GM18520 (cell line): ENCODE results near the gene NACC1.

Experiments used
- ATAC-seq: cut with Tn5 transposase; IDR thresholded peaks from one replicate; pipeline ENCODE4 v1.9.1; 2021; ENCODE audit not compliant: unreplicated experiment

Gene NACC1

GRCh38 chr19:13099073-13099999 is 18.7 kb upstream of the NACC1 start:
- ATAC-seq, result peak; percentile 25

- peak; percentile 27 for ATAC-seq
Measured at GRCh38 chr19:13100031-13100588, 18.0 kb upstream of the NACC1 start.

- no peak for ATAC-seq
Measured at GRCh38 chr19:13100841-13101589, 17.0 kb upstream of the NACC1 start.

DNA sequence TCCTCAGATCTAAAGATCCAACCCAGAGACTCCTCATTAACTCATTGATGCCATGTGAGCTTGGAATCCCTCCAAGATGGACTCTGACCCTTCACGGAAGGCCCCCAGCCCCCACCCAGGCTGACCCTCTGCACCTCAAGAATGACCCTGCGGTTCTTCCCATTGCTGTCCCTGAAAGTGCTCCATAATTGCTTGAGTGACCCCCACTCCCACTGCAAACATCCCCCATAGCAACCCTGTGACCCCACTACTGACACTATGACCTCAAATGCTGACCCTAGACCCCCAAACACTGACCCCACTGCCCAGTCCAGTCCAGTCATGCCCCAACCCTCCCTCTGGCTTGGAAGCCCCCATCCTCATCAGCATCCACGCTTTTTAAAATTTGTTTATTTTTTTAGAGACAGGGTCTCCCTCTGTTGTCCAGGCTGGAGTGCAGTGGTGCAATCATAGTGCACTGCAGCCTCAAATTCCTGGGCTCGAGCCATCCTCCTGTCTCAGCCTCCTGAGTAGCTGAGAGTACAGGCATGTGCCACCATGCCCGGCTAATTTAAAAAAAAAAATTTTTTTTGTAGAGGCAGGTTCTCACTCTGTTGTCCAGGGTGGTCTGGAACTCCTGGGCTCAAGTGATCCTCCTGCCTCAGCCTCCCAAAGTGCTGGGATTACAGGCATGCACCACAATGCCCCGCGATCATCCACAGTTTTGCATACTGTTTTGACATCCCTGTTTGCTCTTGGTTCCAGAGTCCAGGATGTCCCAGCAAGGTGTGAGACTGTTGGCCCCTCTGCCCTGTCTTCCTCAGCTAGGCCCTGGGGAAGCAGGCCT is 16.3 kb upstream of the NACC1 start:
- ATAC-seq, result no peak

DNA sequence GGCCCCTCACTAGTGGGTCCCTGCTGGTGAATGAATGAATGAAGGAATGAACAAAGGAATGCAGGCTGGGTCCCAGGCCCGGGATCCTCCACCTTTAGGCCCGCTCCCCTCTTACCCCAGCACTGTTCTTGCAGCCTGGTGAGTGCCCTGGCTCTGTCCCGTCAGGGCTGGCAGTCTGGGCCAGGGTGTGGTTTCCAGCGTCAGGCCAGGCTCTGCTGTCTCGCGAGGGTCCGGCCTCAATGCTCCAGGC is 15.7 kb upstream of the NACC1 start:
- no peak for ATAC-seq

DNA sequence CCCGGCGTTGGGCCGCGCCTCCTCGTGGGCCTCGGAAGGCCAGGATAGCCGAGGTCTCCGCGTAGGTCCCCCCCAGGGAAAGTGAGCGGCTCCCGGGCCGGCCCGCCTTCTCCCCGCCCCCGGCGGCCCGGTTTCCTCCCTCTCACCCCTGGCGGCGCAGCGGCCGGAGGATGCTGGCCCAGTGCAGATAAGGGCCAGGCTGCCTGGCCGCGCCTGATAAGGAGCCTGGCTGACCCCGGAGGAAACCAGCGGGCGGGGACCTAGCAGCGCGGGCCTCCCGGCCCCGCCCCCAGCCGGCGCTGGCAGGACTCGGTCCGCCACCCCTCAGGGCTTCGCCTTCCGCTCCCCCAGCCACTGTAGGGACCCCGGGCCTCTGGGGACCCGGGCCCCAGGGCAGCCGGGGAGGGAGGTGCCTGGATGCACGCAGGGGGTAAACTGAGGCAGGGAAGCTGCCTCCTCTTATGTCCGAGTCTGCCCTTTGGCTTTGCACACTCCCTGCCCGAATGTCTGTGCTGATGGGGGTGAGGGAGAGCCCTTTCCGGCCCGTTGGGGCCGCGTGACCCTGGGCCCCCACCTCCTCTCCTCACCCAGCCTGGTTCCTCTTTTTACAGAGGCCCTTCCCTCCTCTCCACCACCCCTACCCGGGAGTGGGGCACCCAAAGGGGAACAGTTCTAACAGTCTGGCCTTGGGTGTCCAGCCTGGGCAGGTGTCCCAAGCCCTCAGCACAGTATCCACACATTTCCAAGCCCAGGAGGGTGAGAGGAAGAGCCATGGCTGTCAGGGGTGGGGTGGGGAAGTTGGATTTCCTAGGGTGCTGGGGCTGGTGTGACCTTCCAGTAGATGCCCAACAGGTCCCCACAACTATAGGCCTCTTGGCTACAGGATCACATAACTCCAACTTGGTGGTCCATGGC is 15.1 kb upstream of the NACC1 start, which contains the start of gene LYL1:
LYL1 (minus strand) TSS at position 193 of the 915 bp plus-strand sequence. CDS start 1,687 bp downstream, outside the sequence.
- ATAC-seq, result no peak

DNA sequence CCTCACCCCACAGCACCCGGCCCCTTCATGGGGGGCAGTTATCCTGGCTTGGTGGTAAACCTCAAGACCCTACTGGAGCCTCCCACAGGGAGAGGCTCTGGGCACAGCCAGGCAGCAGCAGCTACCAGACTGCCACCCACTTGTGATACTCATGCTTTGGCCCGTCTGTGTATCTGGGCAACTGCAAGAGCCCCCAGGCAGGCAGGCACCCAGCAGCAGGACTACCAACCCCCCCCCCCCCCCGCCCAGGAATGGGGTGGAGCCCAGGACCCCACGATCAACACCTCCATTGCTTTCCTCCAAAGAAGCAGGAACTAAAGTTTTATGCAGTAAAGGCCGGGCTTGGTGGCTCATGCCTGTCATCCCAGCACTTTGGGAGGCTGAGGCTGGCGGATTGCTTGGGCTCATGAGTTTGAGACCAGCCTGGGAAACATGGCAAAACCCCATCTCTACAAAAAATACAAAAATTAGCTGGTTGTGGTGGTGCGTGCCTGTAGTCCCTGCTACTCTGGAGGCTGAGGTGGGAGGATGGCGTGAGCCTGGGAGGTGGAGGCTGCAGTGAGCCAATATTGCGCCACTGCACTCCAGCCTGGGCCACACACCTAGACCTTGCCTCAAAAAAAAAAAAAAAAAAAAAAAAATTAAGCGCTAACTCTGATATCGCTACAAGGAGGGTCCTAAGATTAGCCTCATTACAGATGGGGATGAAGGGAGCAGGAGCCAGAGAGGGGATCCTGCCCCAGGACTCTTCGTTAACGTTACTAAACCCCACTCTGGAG is 14.3 kb upstream of the NACC1 start:
- ATAC-seq, result no peak

DNA sequence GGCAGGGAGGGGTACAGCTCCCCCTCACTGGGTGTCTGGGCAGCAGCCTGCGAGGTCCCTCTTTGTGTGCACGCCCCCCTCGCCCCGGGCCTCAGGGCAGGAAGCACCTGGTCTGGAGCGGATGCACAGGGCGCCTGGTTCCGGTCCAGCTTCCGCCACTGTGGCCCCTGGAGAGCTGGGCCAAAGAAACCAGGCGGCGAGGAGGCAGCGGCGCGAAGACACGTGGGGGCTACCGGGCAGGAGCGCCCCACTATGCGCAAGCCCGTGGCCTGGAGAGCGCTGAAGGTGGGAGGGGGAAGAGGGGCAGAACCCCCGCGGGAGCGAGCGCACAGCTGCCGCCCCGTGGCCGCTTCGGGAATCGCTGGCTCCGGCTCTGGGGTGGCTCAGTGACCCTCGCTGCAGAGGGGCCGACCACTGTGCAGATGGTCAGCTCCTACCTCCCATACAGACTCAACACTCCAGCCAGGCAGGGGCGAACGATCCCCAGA is 13.7 kb upstream of the NACC1 start:
- ATAC-seq, result no peak

DNA sequence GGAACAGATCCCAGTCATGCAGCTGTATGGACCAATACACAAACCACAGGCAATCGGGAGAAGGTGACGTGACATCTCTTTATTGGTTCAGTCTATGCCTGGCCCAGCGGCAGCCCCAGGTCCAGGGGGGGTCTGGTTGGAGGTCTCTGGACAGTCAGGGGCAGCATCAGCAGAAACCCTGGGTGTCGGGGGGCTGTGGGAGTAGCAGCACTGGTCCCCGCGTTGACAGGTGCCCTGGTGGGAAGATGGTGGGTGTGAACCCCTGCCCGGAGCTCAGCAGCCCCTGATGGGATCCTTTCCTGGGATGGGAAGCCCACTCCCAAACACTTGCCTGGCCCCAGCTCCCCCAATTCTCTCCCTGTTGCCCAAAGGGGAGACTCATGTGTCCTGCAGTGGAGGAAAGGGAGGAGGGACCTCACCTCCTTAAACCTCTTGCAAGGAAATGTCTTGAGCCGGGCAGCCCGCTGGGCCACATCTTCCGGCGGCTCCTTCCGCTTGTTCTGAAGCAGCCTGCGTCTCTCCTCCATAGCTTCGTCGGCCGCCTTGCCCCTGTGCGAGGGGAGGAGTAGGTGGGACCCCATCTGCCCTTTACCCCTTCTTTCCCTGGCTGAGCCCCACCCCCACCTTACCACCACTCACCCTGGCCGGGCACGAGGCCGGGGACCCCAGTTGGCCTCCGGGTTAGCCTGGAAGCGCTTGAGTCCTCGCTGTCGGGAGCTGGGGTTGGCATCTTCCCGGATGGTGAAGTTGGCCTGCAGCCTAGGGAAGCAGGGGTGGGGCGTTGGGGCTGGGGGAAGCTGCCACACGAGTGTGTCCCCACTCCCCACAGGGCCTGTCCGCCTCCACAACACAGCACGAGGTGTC is 13.0 kb upstream of the NACC1 start:
- ATAC-seq, result no peak

DNA sequence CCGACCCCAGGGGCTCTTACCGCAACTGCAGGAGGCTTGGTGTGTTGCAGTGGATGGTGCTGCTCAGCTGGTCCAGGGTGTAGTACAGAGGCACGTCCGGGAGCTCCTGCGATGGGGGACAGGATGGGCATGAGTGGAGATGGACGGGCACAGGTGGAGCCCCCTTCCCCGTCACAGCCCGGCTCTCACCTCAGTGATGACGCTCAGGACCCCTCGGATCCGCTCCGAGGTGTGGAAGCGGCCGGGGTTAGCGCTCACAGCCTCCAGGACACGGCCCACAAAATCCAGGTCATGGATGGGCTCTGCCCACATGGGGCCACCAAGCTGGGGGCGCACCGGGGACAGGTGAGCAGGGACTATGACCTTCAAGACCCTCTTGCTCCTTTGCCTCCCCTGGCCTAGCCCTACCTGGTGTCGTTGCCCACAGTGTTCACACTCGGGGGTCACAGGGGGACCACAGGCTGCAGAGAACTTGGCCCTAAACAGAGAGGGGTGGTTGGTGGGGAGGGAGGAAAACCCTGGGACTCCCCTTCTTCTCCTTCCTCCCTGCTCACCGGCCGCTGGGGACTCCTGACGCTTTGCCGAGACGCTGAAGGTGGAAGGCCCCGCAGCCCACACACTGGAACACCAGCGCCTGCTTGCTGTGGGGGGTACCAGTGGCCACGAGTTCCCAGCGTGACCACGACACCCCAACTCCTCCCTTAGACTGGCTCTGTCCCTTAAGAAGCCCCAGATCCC is 8.5 kb upstream of the NACC1 start:
- no peak for ATAC-seq

- ATAC-seq, result no peak
Measured at GRCh38 chr19:13110099-13110610, 7.9 kb upstream of the NACC1 start.

DNA sequence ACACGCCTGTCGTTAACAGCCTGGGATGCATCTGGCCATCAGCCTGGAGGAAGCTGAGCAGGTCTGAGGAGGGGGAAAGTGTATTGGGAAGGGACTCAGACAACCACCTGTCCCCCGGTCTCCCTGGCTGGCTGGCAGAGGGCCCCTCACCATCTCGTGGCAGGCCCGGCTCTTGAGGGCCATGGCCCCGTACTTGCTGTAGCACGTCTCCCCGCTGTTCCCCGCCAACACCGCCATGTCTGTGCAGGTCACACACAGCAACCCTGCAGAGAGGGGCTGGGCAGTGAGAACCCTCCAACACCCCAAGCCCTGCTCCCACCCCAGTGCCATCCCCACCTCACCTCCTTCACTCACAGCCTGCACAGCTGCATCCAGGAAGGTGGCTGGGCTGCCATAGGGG is 5.5 kb upstream of the NACC1 start:
- no peak for ATAC-seq

GRCh38 chr19:13115936-13116281 is 2.2 kb upstream of the NACC1 start:
- no peak for ATAC-seq

DNA sequence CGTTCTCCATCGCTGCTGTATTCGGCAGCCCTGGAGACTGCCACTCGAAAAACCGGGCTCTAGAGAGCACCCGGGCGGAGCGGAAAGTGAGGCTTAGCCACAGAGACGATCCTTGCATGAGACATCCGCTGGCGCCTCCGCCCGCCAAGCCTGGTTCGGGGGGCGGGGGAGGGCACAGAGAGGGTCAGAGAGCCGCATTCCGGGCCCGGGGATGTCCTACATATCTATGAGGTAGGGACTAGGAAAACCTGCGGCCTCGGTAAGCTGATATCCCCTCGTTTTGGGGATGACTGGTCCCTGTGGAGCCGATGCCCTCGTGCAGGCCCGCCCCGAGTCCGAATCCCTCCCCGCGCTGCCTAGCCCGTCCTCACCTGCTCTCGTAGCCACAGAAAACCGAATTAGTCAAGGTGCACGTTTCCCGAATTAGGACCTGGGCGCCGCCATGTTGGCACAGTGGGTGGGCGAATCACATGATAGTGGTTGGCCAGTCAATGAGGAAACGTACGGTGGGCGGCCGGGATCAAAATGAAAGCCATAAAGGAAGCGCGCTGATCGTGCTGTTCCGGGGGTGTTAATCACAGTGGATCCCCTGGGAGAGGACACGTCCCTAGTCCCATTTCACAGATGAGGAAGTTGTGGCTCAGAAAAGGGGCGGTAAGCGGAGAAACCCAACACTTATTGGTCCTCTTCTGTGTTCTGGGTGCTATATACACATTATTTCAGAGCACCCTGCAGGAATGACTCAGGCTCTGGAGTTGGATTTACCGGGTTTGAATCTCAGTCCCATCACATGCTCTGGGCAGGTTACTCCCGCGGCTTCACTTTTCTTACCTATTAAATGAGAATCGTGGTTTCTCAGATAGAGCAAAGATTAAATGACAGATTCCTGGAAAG is 1.5 kb upstream of the NACC1 start, which contains the start of gene TRMT1:
TRMT1 (minus strand) TSS at position 459 of the 894 bp plus-strand sequence; CDS start at position 118, 341 bp downstream.
- ATAC-seq, result no peak

GRCh38 chr19:13117176-13117771 is 790 bp upstream of the NACC1 start:
- no peak for ATAC-seq
